Nucleus accumbens (tissue), 56 donors: ENCODE results near the gene SPRYD7.
"Not testable (repeated sequence)": the region's sequence is repeated elsewhere in the genome, so short reads cannot be mapped to it uniquely, and the experiment has no call there.

Source experiments
- DNase-seq, 56 donors: peaks; one replicate each; lab custom pipeline; 2025; lab: John Stamatoyannopoulos, UW

SPRYD7 gene, protein sequence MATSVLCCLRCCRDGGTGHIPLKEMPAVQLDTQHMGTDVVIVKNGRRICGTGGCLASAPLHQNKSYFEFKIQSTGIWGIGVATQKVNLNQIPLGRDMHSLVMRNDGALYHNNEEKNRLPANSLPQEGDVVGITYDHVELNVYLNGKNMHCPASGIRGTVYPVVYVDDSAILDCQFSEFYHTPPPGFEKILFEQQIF

DNA sequence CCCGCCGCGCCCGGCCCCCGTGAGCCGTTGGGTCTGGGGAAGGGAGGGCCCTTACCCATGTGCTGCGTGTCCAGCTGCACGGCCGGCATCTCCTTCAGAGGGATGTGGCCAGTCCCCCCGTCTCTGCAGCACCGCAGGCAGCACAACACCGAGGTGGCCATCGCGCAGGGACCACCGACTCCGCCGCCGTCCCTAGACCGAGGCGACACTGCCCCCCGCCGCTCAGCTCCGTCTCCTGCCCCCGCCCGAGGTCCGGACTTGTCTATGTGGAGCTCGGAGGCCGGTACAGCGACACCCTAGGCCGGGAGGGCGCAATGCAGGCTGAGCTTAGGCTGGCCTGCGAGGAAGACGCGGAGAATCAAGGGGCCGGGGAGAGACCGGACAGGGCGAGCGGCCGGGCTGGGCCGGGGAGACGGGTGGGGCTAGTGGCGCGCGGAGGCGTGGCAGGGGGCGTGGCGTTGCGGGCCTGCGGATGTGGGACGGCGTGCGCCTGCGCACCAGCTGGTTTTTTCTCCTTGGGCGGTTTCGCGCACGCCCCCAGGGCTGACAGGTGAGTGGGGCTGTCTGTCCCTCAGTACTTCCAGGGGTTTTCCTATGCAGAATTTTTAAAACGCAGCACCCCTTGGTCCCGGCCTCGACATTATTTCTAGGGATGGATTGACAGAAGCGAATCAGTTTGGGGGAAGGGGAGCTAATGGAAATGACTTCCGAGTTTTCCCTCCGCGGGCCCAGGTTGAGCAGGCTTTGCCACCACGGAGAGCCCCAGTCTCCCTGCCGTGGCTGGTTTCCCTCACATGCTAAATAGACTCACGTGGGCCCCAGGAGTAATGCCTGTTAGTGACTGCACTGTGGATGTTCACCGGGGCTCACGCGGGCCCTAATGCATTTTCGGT lies at the start of gene SPRYD7:
Gene SPRYD7, minus strand, starts transcription at position 266 of the 893 bp plus-strand sequence. Its CDS starts 105 bp downstream, at position 161.
- peak; percentile 79 to 99 (median 97) for DNase-seq

DNA sequence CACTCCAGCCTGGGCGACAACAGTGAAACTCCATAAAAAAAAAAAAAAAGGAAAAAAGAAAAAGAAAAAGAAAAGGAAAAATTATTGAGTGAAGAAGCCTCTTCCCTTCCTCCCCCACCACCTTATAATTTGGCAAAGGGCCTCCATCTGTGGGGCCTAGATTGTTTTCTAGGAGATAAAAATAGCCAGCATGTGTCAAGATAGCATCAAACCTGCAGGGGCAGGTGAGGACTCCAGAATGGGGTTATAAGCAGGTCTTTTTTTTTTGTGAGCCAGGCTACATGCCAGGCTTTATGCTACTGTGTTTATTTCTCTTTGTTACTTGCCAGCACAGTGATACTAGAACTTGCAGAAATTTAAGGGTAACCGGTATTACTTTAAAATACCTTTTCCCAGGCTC lies 49.0 kb upstream of the SPRYD7 start:
- DNase-seq: no peak

- no peak for DNase-seq
These were observed 44.1 kb upstream of the SPRYD7 start for GRCh38 chr13:49980266-49980665.

DNA sequence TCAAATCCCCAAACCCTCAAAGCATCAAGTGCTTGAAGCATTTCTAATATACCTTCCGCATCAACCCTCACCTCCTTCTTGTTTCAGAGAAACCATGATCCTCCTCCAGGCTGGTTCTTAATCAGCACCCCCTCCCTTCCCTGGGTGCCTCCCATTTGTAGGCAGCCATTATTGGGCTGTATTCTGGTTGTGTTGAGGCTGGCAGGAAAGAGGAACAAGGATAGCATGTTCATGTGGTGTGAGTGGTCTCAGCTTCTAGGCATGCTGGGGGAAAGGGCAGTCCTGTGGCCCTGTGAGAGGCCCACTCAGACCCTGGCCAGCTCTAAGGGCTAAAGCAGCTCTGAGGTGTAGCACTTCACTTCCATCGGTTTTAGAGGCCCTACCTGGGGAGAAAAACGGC lies 41.9 kb upstream of the SPRYD7 start:
- no peak for DNase-seq

DNA sequence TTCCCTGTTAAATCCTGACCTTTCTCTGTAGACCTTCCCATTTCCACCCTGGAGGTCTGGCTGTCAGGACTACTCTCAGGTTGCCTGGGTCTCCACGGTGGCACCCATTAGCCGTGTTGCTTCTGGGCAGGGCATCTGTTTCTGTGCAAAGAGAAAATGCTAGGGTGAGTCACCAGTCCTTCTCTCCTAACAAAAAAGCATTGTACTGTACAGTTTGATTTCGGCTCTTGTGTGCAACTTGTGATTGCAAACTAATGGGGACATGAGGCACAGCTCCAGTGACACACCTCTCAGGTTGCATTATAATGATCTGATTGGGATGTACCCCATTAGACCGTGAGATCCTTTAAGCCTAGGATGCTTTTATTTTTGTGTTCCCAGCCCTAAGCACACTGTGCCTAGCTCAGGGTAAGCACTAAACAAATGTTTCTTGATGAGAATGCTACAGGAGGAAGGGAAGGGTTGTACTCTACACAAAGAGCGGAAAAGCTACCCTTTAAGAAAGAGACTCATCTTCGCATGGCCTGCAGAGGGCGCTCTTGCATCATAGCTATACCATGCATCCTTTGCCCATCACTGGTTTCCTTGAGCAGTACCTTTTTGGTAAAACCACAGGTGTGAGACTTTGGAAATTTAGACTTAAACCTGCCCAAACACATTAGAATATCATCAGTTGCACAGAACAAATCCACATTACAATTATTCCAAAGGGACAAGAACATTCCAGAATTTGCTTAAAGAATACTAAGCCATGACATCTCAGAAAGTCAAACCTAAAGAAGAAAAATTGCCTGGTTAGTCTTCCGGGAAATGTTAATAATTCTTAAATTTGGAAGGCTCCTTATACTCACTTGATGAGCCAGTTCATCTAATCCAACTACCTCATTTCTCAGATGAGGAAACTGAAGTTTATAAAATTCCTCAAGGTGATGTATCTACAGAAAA lies 40.4 kb upstream of the SPRYD7 start:
- peak in 46 of 56 donors; percentile 3 to 81 (median 29) for DNase-seq

DNA sequence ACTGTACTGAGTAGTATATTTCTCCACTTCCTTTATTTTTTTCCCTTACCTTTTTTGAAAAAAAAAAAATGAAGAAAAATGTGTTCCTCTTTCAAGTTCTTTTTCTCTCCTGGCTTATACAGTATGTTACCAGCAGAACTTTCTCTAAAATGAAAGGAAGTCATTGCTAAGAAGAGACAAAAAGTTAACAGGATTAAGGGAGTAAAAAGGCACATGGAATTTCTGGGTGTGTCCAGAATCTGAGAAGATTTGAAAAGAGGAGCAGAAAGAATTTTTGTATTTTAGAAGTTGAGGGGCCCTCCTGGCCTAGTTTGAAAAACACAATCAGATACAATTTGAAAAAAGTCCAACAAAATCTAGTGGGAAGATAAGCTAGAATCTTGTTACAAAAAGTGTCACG lies 39.7 kb upstream of the SPRYD7 start:
- DNase-seq: no peak

DNA sequence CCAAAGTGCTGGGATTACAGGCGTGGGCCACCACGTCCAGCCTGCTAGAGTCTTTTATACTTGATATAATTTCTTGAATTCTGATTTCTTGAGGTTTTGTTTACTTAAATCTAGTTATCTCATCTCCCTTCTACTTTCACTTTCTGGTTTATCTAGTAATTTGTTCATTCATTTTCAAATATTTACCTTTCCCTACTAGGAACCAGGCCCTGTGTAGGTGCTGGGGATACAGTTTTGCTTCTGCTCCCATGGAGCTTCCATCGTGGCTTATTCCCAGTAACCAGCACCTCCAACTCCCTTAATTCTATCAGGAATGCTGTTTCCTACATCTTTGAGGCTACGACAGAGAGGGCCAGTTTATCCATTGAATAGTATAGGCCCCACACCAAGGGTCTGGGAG lies 36.6 kb upstream of the SPRYD7 start:
- DNase-seq: no peak

GRCh38 chr13:49967456-49967855 lies 31.3 kb upstream of the SPRYD7 start:
- no peak for DNase-seq

GRCh38 chr13:49958321-49958720 lies 22.2 kb upstream of the SPRYD7 start:
- peak in 6 of 56 donors; percentile 0 to 38 (median 6) for DNase-seq

DNA sequence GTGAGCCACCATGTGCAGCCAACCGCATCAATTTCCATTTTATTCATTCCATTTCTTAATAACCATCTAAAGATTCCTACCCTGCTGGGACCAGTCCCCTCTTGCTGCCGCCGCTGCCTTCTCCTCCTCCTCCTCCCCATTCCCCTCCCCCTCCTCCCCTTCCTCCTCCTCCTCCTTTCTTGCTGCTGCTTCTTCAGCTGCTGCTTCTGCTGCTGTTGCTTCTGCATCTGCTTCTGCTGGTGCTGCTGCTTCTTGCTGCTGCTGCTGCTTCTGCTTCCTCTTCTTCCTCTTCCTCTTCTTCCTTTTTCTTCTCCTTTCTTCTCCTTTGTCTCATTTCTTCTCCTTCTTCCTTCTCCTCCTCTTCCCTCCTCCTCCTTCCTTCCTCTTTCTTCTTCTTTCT lies 20.0 kb upstream of the SPRYD7 start:
- no peak for DNase-seq

DNA sequence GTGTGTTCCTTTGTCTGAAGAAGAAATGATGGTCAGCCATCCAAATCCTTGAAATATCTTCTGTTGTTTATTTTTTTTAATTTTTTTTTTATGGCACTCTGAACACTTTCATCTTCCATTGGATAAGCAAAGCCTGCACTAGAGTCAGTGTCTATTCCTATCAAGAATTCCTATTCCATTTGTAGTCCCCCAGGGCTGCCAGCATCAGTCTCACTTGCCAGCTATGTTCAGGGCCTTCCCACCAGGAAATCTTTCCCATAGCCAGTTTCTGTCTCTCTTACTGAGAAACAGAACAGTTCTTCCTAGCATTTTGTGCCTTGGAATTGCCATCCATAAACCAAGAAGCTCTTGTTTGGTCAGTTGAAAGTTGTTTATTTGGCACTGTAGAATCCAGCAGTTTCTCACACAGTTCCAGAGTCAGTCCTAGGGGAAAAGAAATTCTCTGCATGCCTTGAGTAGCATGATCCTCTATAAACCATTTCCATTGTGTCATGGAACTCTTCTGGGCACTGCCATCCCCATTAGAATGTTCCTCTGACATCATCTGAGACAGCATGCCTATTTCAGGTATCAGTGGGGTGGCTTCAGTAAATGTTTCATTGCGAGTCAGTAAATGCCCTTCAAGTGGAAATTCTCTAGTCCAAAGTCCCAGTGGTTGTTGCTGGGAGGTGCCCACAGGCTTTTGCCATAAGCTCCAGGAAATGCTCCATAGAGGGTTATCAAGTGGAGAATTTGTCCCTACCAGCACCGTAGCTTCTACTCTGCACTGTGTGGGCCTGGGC lies 18.7 kb upstream of the SPRYD7 start:
- DNase-seq: no peak

GRCh38 chr13:49953560-49953959 lies 17.4 kb upstream of the SPRYD7 start:
- no peak for DNase-seq

GRCh38 chr13:49951754-49952535 lies 15.8 kb upstream of the SPRYD7 start:
- no peak for DNase-seq

GRCh38 chr13:49948777-49949270 lies 12.7 kb upstream of the SPRYD7 start:
- DNase-seq: not testable (repeated sequence)

GRCh38 chr13:49939321-49939720 lies 3.2 kb upstream of the SPRYD7 start:
- no peak for DNase-seq

DNA sequence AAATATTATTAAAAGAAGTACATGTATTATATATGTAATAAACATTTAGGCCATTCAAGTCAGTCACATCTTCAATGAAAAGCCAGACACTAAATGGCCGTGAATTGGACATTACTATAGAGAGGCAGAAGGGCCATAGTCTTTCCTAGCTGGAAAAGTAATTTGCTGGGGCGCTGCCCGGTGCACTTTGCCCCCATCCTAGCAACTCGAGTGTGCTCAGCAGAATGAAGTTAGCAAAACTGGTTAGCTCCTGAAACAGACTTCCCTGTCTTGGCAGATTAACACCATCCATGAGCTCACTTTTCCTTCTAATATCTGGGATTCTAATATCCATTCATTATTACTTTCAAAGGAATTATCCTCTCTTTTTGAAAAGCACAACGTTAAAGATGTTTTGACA lies 2.8 kb upstream of the SPRYD7 start:
- peak in 7 of 56 donors; percentile 1 to 30 (median 5) for DNase-seq

DNA sequence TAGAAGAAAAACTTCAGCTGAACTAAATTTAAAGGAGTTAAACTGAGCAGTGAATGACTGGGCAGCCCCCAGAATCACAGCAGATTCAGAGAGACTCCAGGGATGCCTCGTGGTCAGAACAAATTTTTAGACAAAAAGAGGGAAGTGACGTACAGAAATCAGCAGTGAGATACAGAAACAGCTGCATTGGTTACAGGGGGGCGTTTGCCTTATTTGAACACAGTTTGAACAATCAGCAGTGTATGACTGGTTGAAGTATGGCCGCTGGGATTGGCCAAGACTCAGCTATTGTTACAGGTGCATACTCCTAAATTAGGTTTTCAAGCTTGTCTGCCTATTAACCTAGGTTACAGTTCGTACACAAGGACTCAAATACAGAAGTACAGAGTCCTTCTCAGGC lies 2.2 kb upstream of the SPRYD7 start:
- DNase-seq: no peak

DNA sequence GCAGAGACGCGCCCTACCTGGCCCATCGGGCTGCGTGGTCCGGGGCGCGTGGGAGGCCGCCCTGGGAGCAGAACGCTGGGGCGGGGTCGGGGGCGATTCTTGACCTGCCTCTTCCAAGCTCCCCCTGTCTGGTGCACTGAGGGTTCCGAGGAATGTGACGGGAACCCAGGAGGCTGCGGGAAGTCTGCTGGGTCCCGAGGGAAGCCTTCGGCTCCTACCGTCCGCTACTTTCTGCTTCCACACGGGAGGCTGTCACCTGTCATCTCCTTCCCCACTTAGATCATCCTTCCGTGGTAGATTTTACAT lies 781 bp upstream of the SPRYD7 start:
- peak in 7 of 56 donors; percentile 18 to 57 (median 47) for DNase-seq
